OCI-LY3 (cell line): Measurements from ENCODE around the gene INSM2.

Experiments
- EZH2phosphoT487 ChIP-seq: fragments of 200-600 bp; shearing (Covaris generic); IDR thresholded peaks from 2 replicates; pipeline ENCODE4 v1.6.1; 2018; ENCODE audit warnings: antibody characterized with exemption, mixed run types, low read depth
- TF ChIP-seq, protein P1 (sequence below): fragments of 200-600, 300-600 bp; sonication (generic); IDR thresholded peaks from 2 replicates; pipeline ENCODE4 v1.5.1; 2014; ENCODE audit warnings: antibody characterized with exemption, low read length, low read depth

DNA sequence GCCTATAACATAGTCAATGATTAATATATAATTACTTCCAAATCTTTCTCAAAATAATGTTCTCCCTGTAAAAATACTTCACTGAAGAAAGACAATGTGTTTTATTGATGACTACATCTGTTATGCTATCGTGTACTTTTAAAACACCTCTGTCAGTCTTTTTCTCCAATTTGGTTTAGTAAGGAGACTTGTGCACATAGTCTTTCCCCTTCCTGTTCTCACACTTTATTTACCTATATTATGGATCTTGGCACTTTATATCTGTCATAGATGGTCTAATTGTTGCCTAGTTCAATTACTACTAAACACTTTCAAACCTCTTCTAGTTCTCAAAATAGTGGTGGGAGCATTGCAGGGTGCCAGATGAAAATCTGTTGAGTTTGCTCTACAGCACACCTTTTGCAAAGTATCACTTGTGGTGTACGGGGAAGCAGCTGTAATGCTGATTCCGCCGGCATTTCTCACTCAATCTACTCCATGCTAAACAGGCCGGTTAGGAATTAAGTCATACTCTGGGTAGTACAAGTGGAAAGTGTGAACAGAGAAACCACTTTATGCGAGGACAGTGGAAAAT lies 1.1 kb upstream of the INSM2 start:
- TF ChIP-seq, protein P1, sequence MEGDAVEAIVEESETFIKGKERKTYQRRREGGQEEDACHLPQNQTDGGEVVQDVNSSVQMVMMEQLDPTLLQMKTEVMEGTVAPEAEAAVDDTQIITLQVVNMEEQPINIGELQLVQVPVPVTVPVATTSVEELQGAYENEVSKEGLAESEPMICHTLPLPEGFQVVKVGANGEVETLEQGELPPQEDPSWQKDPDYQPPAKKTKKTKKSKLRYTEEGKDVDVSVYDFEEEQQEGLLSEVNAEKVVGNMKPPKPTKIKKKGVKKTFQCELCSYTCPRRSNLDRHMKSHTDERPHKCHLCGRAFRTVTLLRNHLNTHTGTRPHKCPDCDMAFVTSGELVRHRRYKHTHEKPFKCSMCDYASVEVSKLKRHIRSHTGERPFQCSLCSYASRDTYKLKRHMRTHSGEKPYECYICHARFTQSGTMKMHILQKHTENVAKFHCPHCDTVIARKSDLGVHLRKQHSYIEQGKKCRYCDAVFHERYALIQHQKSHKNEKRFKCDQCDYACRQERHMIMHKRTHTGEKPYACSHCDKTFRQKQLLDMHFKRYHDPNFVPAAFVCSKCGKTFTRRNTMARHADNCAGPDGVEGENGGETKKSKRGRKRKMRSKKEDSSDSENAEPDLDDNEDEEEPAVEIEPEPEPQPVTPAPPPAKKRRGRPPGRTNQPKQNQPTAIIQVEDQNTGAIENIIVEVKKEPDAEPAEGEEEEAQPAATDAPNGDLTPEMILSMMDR: no peak
- TF ChIP-seq EZH2phosphoT487: no peak
